GM18505 (cell line): ENCODE measurements around the gene DIS3L2.

Source experiments
- ATAC-seq: cut with Tn5 transposase; IDR thresholded peaks from one replicate; pipeline ENCODE4 v1.9.1; 2021; ENCODE audit not compliant: unreplicated experiment
- POLR2A ChIP-seq: IDR thresholded peaks from 4 replicates; pipeline ENCODE4 v1.6.1; 2011; ENCODE audit warnings: borderline replicate concordance; ENCODE audit not compliant: insufficient read depth, insufficient read length; ENCODE audit errors: extremely low read depth

DIS3L2 gene

DNA sequence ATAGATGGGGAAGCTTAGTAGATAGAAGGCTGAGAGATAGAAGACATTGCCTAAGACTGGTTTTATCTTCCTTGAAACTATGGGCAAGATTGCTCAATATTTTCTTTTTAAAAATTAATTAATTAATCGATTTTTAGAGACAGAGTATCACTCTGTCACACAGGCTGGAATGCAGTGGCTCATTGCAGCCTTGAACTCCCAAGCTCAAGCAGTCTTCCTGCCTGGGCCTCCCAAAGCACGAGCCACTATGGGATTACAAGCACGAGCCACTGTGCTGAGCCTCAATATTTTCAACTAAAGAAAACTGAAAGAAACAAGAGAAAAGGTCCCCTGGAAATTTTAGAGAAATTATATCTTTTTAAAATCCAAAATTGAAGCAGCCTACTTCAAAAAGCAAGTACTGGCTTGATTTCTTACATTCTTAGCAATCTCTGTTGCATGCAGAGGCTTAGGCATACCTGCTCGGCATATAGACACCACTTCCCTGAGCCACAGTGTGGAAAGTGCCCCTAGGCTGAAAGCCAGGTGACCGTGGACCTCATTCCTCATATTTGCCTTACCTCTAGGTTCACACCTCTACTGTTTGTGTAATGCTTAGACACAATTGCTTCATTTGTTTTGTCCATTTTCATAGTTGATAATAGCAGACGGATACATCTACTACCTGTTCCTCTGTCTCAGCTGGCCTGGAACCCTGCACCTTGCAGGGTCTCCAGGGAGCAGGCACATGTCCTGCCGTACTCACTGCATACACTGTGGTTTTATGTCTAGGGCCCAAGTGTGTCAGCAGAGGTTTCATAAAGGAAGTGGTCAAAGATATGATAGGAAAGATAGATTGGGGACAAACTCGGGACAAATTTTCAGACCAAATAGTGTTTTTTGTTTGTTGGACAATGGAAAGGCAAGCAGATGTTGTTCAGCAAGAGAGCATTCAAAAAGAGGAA is 250.5 kb downstream of the DIS3L2 start:
- no peak for TF ChIP-seq POLR2A

DNA sequence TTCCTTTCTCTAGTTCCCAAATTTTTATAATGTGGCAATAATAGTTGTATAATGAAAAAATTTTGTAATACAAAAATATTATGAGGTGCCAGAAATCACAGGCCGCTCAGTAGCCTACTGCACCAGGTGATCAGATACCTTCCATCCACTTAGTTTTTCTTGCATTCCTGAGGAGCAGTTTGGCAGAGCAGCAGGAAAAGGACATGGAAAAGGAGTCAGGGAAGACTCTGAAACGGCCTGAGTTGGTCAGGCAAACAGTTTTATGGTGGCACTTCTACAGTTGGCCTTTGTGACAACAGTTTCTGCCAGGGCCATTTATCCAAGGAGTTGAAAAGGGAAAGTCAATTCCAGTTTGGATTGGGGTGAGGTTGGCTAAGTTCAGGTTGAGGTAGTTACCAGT is 251.7 kb downstream of the DIS3L2 start:
- ATAC-seq: no peak
- TF ChIP-seq POLR2A: no peak

More for the DNA sequence above, 250.5 kb downstream of the DIS3L2 start:
- ATAC-seq: no peak

DNA sequence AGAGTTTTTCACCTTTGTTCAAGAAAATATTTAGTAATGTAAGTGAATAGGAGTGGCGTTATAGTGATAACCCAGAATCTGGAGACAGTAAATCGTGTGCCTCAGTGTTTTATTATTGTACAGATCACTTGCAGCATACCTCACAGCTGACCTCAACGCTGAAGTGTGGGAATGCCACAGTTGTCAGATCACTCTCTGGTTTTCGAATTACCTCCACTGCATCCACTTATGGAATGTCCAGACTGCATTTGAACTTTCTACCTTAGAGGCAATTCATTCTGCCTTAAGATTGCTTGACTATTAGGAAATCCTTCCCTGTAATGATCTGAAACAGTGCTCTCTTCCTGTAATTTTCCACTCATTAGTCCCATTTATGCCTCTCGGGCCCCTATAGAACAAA is 252.5 kb downstream of the DIS3L2 start:
- no peak for ATAC-seq
- TF ChIP-seq POLR2A: no peak

GRCh38 chr2:232216028-232216427 is 254.5 kb downstream of the DIS3L2 start:
- TF ChIP-seq POLR2A: no peak

DNA sequence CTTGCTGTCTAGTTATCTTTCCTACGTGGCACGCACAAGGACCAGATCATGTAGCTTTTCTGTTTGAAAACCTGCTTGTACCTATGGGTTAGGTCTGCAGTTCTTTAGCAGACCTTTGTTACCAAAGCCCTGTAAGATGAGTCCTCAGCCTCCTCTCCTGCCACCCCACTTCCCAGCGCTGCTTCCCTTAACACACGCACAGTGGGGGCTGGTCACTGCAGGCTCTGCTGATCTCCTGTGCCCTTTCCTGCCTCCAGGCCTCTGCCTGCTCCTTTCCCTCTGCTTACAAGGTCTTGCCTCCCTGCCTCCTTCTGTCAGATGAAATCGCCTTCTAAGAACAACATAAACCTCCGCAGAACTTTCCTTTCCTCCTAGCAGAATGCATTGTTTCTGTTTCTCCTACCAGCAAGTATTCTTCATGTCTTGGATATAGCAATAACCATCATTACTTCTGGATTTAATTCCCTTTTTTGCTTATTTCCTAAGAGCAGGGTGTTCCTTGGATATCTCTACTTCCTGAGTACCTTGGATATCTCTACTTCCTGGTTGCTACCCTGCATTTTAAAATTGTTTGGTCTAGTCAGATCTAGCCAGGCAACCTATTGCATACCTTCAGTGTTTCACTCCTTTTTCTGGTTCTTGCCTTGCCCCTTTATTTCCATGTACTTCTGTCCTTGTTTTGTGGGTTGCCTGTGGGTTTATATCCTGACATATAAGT is 257.4 kb downstream of the DIS3L2 start:
- TF ChIP-seq POLR2A: no peak
- no peak for ATAC-seq

More at GRCh38 chr2:232216028-232216427, 254.5 kb downstream of the DIS3L2 start:
- ATAC-seq: no peak

DNA sequence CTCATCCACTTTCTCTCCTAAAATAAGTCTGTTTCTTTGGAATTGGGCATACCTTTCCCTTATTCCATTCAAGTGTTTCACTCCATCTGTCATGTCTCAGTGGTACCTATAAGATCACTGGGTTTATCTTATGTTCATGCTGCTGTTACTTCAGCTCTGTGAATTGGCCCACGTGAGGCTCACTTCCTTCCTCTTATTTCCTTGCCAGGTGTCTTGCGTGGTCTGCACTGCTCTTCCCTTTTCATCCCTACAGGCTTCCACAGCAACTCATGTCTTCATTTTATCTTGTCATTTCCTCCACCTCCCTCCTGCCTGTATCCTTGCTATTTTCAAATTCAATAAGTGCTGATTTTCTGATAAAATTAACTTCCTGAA is 258.0 kb downstream of the DIS3L2 start:
- no peak for ATAC-seq
- TF ChIP-seq POLR2A: no peak

GRCh38 chr2:232219932-232220331 is 258.4 kb downstream of the DIS3L2 start:
- ATAC-seq: no peak
- TF ChIP-seq POLR2A: no peak

DNA sequence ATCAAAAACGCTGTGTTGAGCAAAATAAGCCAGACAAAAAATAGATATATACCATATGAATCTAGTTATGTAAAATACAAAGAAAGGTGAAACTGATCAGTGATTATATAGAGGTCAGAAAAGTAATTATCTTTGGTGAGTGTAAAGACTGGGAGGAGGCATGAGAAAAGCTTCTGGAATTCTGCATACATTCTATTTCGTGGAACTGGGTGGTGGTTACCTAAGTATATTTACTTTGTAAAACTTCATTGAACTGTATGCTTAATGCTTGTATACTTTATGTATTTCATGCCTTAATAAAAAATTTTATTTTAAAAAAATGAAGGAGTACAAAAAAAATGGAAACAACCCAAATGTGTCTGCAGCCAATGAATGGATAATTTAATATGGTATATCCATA is 263.9 kb downstream of the DIS3L2 start:
- TF ChIP-seq POLR2A: no peak
- no peak for ATAC-seq

DNA sequence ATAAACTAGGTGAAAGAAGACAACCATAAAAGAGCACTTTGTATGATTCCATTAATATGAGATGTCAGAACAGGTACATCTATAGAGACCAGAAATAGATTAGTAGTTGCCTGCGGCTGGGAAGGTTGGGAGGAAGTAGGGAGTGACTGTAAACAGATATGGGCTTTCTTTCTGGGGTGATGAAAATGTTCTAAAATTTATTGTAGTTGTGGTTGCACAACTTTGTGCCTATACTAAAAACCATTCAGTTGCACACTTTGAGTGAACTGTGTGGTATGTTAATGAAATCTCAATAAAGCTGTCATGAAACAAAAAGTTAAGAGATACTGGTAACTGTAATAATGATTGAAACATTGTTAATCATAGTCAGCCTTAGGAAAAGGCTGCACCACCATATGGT is 264.4 kb downstream of the DIS3L2 start:
- ATAC-seq: no peak
- TF ChIP-seq POLR2A: no peak

DNA sequence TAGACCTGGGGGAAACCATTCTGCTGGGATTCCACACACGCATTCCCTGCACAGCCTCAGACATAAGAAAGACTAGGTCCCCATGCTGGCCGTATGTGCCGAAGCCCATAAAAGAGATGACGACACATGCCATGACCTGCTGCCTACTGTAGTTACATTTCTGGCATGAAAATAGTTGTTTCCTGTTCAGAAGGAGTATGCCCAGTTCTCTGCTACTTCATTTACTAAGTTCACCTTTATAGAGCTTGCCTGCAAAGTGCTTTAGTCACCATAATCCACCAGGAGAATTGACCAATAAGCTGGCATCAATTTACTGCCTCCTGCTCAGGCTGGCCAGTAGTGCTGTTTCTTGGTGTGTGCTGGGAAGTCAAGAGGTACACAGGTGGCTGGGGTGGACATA is 266.8 kb downstream of the DIS3L2 start:
- ATAC-seq: no peak
- TF ChIP-seq POLR2A: no peak

GRCh38 chr2:232228971-232229894 is 267.7 kb downstream of the DIS3L2 start:
- ATAC-seq: no peak
- TF ChIP-seq POLR2A: no peak

DNA sequence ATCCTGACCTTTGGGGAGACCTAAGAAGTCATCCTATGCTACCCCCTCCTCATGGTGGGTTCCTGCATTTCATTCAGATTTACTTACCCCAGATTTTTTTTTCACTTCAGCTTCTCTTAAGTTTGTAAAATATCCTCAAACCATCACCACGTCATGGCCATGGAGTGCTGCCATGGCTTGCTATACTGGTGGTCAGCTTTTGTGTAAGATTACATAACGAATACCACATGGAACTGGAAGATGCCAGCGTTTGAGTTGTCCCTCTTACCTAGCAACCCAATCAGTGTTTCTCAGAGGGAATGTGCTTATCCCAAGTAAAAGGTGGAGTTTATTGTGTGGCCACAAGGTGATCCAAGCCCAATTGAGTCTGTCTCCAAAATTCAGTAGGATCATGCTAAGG is 268.4 kb downstream of the DIS3L2 start:
- ATAC-seq: no peak
- TF ChIP-seq POLR2A: no peak

DNA sequence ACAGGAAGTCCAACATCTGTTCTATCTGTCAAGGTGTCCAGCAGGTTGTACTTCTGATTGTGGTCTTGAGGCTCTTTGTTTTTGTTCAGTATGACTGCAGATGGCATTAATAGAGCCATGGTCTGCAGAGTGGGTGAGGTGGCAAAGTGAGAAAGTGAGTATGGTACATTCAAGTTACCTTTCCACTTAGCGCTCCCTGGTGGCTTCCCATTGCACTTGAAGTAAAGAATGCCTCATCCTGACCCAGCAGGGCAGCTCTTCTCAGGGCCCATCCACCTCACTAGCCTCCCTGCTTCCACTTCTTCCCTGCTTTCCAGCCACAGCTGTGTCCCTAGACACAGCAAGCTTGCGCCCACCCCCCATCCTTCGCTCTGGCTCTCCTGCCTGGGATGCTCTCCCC is 269.0 kb downstream of the DIS3L2 start:
- ATAC-seq: no peak
- no peak for TF ChIP-seq POLR2A
